Measurements from ENCODE around the gene C19orf53. TPM values are rescaled to one million over a fixed set of nuclear protein-coding genes. Genes with fewer than 3 reads are reported as not detected.

Gene C19orf53
- polyA plus RNA-seq, 1 donor (not counting 4 experiments of a cell fraction or from before 2014, with no cell fraction given): 143 TPM

DNA sequence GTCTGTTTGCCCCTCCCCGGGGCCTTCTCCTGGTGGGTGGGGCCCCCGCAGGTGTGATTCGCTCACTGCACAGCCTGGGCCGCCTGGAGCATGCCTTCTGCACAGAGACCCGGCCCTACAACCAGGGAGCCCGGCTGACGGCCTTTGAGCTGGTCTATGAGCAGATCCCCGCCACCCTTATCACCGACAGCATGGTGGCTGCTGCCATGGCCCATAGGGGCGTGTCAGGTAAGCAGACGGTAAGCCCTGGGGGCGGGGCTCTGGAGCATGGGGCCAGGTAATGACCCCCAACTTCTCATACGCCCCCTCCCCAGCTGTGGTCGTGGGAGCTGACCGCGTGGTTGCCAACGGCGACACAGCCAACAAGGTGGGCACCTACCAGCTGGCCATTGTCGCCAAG, 5.7 kb upstream of the C19orf53 start:
- Histone ChIP-seq H3K9ac (ENCODE audit: control insufficient read depth, extremely low read depth, insufficient read depth, low read length) (no peak overlapping the region), H3K9me3 (ENCODE audit: control insufficient read depth, low read depth, low read length) (no peaks in the 10 kb centered on the region), H3K9me1 (ENCODE audit: control insufficient read depth, extremely low read depth, insufficient read depth, low read length) (no peaks in the 10 kb centered on the region), H4K20me1 (ENCODE audit: control insufficient read depth, extremely low read depth, insufficient read depth, low read length) (no peaks in the 10 kb centered on the region), H3K4me3 (ENCODE audit: control insufficient read depth in 2 of 3, extremely low read depth in 1 of 3, insufficient read depth in 2 of 3, low read depth in 1 of 3, low read length in 3 of 3) (no peak overlapping the region), H3K79me2 (ENCODE audit: control insufficient read depth, insufficient read depth, low read length) (peaks cover 20% of the 10 kb centered on the region), H3K4me1 (ENCODE audit: control insufficient read depth, extremely low read depth, insufficient read depth, low read length) (peaks cover 4% of the 10 kb centered on the region), H3K36me3 (ENCODE audit: control insufficient read depth in 2 of 2, extremely low read depth in 1 of 2, insufficient read depth in 2 of 2, low read length in 2 of 2) (peaks cover 5 to 9% of the 10 kb centered on the region in 2 experiments), H3K27ac (ENCODE audit: control insufficient read depth, insufficient read depth, low read length) (no peak overlapping the region), H3K4me2 (ENCODE audit: control insufficient read depth, extremely low read depth, insufficient read depth, low read depth, low read length) (no peak overlapping the region), H3K27me3 (ENCODE audit: control insufficient read depth, extremely low read depth, insufficient read depth, low read length) (no peaks in the 10 kb centered on the region), H2AFZ (ENCODE audit: control insufficient read depth, low read length) (no peak overlapping the region)
- dilution Hi-C loops (cut with MboI; ENCODE audit: extremely low pct_ligation_motif_present, low sequenced_read_pairs): no loop called here
- FAIRE-seq: no peak
- no peak for TF ChIP-seq EZH2 (IDR thresholded peaks at IDR 0.05; ENCODE audit: low read length)
- TF ChIP-seq, protein P1, sequence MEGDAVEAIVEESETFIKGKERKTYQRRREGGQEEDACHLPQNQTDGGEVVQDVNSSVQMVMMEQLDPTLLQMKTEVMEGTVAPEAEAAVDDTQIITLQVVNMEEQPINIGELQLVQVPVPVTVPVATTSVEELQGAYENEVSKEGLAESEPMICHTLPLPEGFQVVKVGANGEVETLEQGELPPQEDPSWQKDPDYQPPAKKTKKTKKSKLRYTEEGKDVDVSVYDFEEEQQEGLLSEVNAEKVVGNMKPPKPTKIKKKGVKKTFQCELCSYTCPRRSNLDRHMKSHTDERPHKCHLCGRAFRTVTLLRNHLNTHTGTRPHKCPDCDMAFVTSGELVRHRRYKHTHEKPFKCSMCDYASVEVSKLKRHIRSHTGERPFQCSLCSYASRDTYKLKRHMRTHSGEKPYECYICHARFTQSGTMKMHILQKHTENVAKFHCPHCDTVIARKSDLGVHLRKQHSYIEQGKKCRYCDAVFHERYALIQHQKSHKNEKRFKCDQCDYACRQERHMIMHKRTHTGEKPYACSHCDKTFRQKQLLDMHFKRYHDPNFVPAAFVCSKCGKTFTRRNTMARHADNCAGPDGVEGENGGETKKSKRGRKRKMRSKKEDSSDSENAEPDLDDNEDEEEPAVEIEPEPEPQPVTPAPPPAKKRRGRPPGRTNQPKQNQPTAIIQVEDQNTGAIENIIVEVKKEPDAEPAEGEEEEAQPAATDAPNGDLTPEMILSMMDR (optimal IDR thresholded peaks at IDR 0.05 in 1 of 3, IDR thresholded peaks at IDR 0.05 in 1 of 3, conservative IDR thresholded peaks at IDR 0.05 in 1 of 3; ENCODE audit: extremely low read depth in 1 of 3, insufficient read depth in 2 of 3, low read length in 3 of 3): no peak
- DNase-seq (ENCODE audit: low read depth, low spot score): no peak

DNA sequence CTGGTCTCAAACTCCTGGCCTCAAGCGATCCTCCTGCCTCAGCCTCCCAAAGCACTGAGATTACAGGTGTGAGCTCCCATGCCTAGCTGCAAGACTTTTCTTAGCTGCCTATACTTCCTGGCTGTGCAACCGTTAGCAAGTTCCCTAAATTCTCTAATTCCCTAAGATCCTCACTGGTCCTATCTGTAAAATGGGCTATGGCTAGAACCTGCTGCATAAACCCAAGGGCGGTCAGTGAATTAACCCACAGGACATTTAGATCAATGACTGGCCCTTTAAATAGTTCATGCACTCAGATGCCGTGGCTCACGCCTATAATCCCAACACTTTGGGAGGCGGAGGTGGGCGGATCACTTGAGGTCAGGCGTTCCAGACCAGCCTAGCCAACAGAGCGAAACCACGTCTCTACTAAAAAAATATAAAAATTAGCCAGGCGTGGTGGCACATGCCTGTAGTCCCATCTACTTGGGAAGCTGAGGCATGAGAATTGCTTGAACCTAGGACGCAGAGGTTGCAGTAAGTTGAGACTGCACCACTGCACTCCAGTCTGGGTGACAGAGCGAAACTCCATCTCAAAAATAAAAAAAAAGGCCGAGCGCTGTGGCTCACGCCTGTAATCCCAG, 4.1 kb upstream of the C19orf53 start:
- H3K79me2 ChIP-seq (ENCODE audit: control insufficient read depth, insufficient read depth, low read length): peaks cover 20% of the 10 kb centered on the region
- no peaks in the 10 kb centered on the region for H3K27me3 ChIP-seq (ENCODE audit: control insufficient read depth, extremely low read depth, insufficient read depth, low read length)
- no peaks in the 10 kb centered on the region for H3K9me1 ChIP-seq (ENCODE audit: control insufficient read depth, extremely low read depth, insufficient read depth, low read length)
- no peak for FAIRE-seq
- no peak for TF ChIP-seq EZH2 (IDR thresholded peaks at IDR 0.05; ENCODE audit: low read length)
- TF ChIP-seq, protein P1 (optimal IDR thresholded peaks at IDR 0.05 in 1 of 3, IDR thresholded peaks at IDR 0.05 in 1 of 3, conservative IDR thresholded peaks at IDR 0.05 in 1 of 3; ENCODE audit: extremely low read depth in 1 of 3, insufficient read depth in 2 of 3, low read length in 3 of 3): no peak
- no peak for DNase-seq (ENCODE audit: low read depth, low spot score)
- H4K20me1 ChIP-seq (ENCODE audit: control insufficient read depth, extremely low read depth, insufficient read depth, low read length): no peaks in the 10 kb centered on the region
- H3K27ac ChIP-seq (ENCODE audit: control insufficient read depth, insufficient read depth, low read length): no peak overlapping the region
- H3K36me3 ChIP-seq (ENCODE audit: control insufficient read depth in 2 of 2, extremely low read depth in 1 of 2, insufficient read depth in 2 of 2, low read length in 2 of 2): peaks cover 5 to 9% of the 10 kb centered on the region in 2 experiments
- H3K4me1 ChIP-seq (ENCODE audit: control insufficient read depth, extremely low read depth, insufficient read depth, low read length): peaks cover 5% of the 10 kb centered on the region
- no peak overlapping the region for H2AFZ ChIP-seq (ENCODE audit: control insufficient read depth, low read length)
- dilution Hi-C loops (cut with MboI; ENCODE audit: extremely low pct_ligation_motif_present, low sequenced_read_pairs): no loop called here
- H3K4me3 ChIP-seq (ENCODE audit: control insufficient read depth in 2 of 3, extremely low read depth in 1 of 3, insufficient read depth in 2 of 3, low read depth in 1 of 3, low read length in 3 of 3): no peak overlapping the region
- H3K9ac ChIP-seq (ENCODE audit: control insufficient read depth, extremely low read depth, insufficient read depth, low read length): no peak overlapping the region
- H3K4me2 ChIP-seq (ENCODE audit: control insufficient read depth, extremely low read depth, insufficient read depth, low read depth, low read length): no peak overlapping the region
- no peaks in the 10 kb centered on the region for H3K9me3 ChIP-seq (ENCODE audit: control insufficient read depth, low read depth, low read length)
